Epithelial cell of proximal tubule (primary cell): ENCODE results near the gene ZFHX3. TPM values are rescaled to one million over a fixed set of nuclear protein-coding genes. Genes with fewer than 3 reads are reported as not detected.

Source experiments
- DNase-seq: peaks from one replicate; pipeline ENCODE4 v3.0.0-alpha.2; 2011; ENCODE audit warnings: low read depth
- H3K4me3 ChIP-seq: 2 replicates; pipeline ENCODE4 v1.5.1; 2011; ENCODE audit warnings: low read depth, mild to moderate bottlenecking, low read length
- CTCF ChIP-seq: conservative IDR thresholded peaks from 2 replicates; pipeline ENCODE4 v1.5.1; 2012; ENCODE audit warnings: low read depth, mild to moderate bottlenecking, low read length
- total RNA-seq: library from RNA; depleted of rRNA; stranded (reverse); fragments of >200 nt; gene quantifications from 2 replicates; pipeline ENCODE4 v1.2.3, GENCODE V29; 2015

ZFHX3 gene
- total RNA-seq, 1 donor from 2014 or later, result 9.6 TPM

- H3K4me3 ChIP-seq, result no peak overlapping the region
- no peak for TF ChIP-seq CTCF
- DNase-seq, result no peak
These were observed 136.0 kb downstream of the ZFHX3 start for GRCh38 chr16:72911971-72912370.

GRCh38 chr16:72910875-72911274 is 137.1 kb downstream of the ZFHX3 start:
- H3K4me3 ChIP-seq, result no peak overlapping the region
- DNase-seq, result no peak
- no peak for TF ChIP-seq CTCF

- no peak for TF ChIP-seq CTCF
- H3K4me3 ChIP-seq, result no peak overlapping the region
These were observed 137.5 kb downstream of the ZFHX3 start for GRCh38 chr16:72910381-72910780.

GRCh38 chr16:72909196-72909595 is 138.7 kb downstream of the ZFHX3 start:
- DNase-seq, result no peak
- TF ChIP-seq CTCF, result no peak
- H3K4me3 ChIP-seq, result no peak overlapping the region

More at GRCh38 chr16:72910381-72910780, 137.5 kb downstream of the ZFHX3 start:
- no peak for DNase-seq

GRCh38 chr16:72908362-72909167 is 139.4 kb downstream of the ZFHX3 start:
- H3K4me3 ChIP-seq, result no peak overlapping the region
- no peak for TF ChIP-seq CTCF
- no peak for DNase-seq

GRCh38 chr16:72905581-72905980 is 142.3 kb downstream of the ZFHX3 start:
- no peak overlapping the region for H3K4me3 ChIP-seq
- no peak for TF ChIP-seq CTCF
- no peak for DNase-seq

- no peak overlapping the region for H3K4me3 ChIP-seq
- no peak for TF ChIP-seq CTCF
- DNase-seq, result no peak
These were observed 144.8 kb downstream of the ZFHX3 start for GRCh38 chr16:72903176-72903575.
